Neural cell (in vitro differentiated cells): Measurements from ENCODE around the gene NOC2L. TPM values are rescaled to one million over a fixed set of nuclear protein-coding genes. Genes with fewer than 3 reads are reported as not detected.

Source experiments
- H2AFZ ChIP-seq: fragments of 200-600, 300-800 bp; sonication (generic), shearing (Covaris generic); 2 replicates; pipeline ENCODE4 v1.6.0; 2014; ENCODE audit warnings: low read depth, mild to moderate bottlenecking, antibody characterized with exemption, low read length, moderate library complexity
- H3F3A ChIP-seq: fragments of 200-600 bp; shearing (Covaris generic); 2 replicates; pipeline ENCODE4 v1.6.1; 2016; ENCODE audit warnings: mild to moderate bottlenecking, moderate library complexity, mixed read lengths, antibody characterized with exemption, low read length; ENCODE audit not compliant: insufficient read depth, poor library complexity, severe bottlenecking
- H3K27ac ChIP-seq: fragments of 200-600, 300-800 bp; sonication (generic), shearing (Covaris generic); 2 replicates; pipeline ENCODE4 v1.5.1; 2014; ENCODE audit warnings: mild to moderate bottlenecking, low read length, moderate library complexity
- H3K27me3 ChIP-seq: fragments of 300-800, 200-600 bp; sonication (generic), shearing (Covaris generic); 2 replicates; pipeline ENCODE4 v1.6.0; 2014; ENCODE audit warnings: mild to moderate bottlenecking, low read depth, low read length, moderate library complexity; ENCODE audit not compliant: insufficient read depth
- H3K36me3 ChIP-seq: fragments of 300-800, 200-600 bp; sonication (generic), shearing (Covaris generic); 2 replicates; pipeline ENCODE4 v1.5.1; 2014; ENCODE audit warnings: mild to moderate bottlenecking, antibody characterized with exemption, low read length, moderate library complexity; ENCODE audit not compliant: insufficient read depth
- H3K4me2 ChIP-seq: fragments of 300-800, 200-600 bp; sonication (generic), shearing (Covaris generic); 2 replicates; pipeline ENCODE4 v1.6.0; 2014; ENCODE audit warnings: mild to moderate bottlenecking, low read length
- H3K4me3 ChIP-seq: fragments of 300-800, 200-600 bp; sonication (generic), shearing (Covaris generic); 2 replicates; pipeline ENCODE4 v1.5.1; 2014; ENCODE audit warnings: mild to moderate bottlenecking, low read length, moderate library complexity
- H3K79me2 ChIP-seq: fragments of 200-600 bp; shearing (Covaris generic); replicated peaks from 2 replicates; pipeline ENCODE4 v1.6.0; 2014; ENCODE audit warnings: mild to moderate bottlenecking, low read length, moderate library complexity; ENCODE audit not compliant: insufficient read depth
- H3K9ac ChIP-seq: fragments of 300-800, 200-600 bp; sonication (generic), shearing (Covaris generic); 2 replicates; pipeline ENCODE4 v1.6.1; 2016; ENCODE audit warnings: mild to moderate bottlenecking, low read length, mixed read lengths
- H3K9me2 ChIP-seq: fragments of 200-600 bp; shearing (Covaris generic); 2 replicates; pipeline ENCODE4 v1.6.1; 2016; ENCODE audit warnings: mild to moderate bottlenecking, low read length, mixed read lengths; ENCODE audit not compliant: insufficient read depth
- H3K9me3 ChIP-seq: fragments of 200-600, 300-800 bp; sonication (generic), shearing (Covaris generic); 2 replicates; pipeline ENCODE4 v1.6.1; 2016; ENCODE audit warnings: mild to moderate bottlenecking, mixed run types, low read length, moderate library complexity, mixed read lengths
- H4K20me1 ChIP-seq: fragments of 200-600 bp; shearing (Covaris generic); 2 replicates; pipeline ENCODE4 v1.6.1; 2016; ENCODE audit warnings: mild to moderate bottlenecking, mixed run types; ENCODE audit not compliant: insufficient read depth
- EP300 ChIP-seq: fragments of 450-650 bp; conservative IDR thresholded peaks from 2 replicates; pipeline ENCODE4 v1.6.1; 2014; ENCODE audit warnings: antibody characterized with exemption, mild to moderate bottlenecking, moderate library complexity; ENCODE audit not compliant: poor library complexity, severe bottlenecking
- EZH2 ChIP-seq: fragments of 200-600, 300-800 bp; shearing (Covaris generic), sonication (generic); IDR thresholded peaks from 2 replicates; pipeline ENCODE4 v1.6.1; 2014; ENCODE audit warnings: antibody characterized with exemption, low read length, borderline replicate concordance, mild to moderate bottlenecking; ENCODE audit not compliant: insufficient read depth, poor library complexity, severe bottlenecking
- MXI1 ChIP-seq: fragments of 450-650 bp; conservative IDR thresholded peaks from 2 replicates; pipeline ENCODE4 v1.6.1; 2014; ENCODE audit warnings: antibody characterized with exemption, mild to moderate bottlenecking; ENCODE audit not compliant: poor library complexity, severe bottlenecking
- POLR2AphosphoS5 ChIP-seq: IDR thresholded peaks from 2 replicates; pipeline ENCODE4 v1.6.1; 2012
- RAD21 ChIP-seq: fragments of 450-650 bp; conservative IDR thresholded peaks from 2 replicates; pipeline ENCODE4 v1.6.1; 2014; ENCODE audit warnings: antibody characterized with exemption, mild to moderate bottlenecking, moderate library complexity
- SMC3 ChIP-seq: fragments of 450-650 bp; conservative IDR thresholded peaks from 2 replicates; pipeline ENCODE4 v1.6.1; 2014; ENCODE audit warnings: antibody characterized with exemption, mild to moderate bottlenecking, moderate library complexity; ENCODE audit not compliant: poor library complexity
- TAF1 ChIP-seq: IDR thresholded peaks from 2 replicates; pipeline ENCODE4 v1.6.1; 2012; ENCODE audit warnings: low read depth
- polyA plus RNA-seq: library from polyadenylated mRNA; depleted of rRNA; stranded (reverse); fragments of >200 nt; gene quantifications from 2 replicates; pipeline ENCODE4 v1.2.3, GENCODE V29; 2014
- TF ChIP-seq, protein P1 (sequence below): IDR thresholded peaks from 2 replicates; pipeline ENCODE4 v1.6.1; 2012; ENCODE audit warnings: borderline replicate concordance
- TF ChIP-seq, protein P2 (sequence below): fragments of 450-650 bp; IDR thresholded peaks from 2 replicates; pipeline ENCODE4 v1.5.1; 2014; ENCODE audit warnings: antibody characterized with exemption, mild to moderate bottlenecking, moderate library complexity; ENCODE audit not compliant: poor library complexity, severe bottlenecking

Gene NOC2L
- polyA plus RNA-seq, 1 donor from 2014 or later: 77.2 TPM

DNA sequence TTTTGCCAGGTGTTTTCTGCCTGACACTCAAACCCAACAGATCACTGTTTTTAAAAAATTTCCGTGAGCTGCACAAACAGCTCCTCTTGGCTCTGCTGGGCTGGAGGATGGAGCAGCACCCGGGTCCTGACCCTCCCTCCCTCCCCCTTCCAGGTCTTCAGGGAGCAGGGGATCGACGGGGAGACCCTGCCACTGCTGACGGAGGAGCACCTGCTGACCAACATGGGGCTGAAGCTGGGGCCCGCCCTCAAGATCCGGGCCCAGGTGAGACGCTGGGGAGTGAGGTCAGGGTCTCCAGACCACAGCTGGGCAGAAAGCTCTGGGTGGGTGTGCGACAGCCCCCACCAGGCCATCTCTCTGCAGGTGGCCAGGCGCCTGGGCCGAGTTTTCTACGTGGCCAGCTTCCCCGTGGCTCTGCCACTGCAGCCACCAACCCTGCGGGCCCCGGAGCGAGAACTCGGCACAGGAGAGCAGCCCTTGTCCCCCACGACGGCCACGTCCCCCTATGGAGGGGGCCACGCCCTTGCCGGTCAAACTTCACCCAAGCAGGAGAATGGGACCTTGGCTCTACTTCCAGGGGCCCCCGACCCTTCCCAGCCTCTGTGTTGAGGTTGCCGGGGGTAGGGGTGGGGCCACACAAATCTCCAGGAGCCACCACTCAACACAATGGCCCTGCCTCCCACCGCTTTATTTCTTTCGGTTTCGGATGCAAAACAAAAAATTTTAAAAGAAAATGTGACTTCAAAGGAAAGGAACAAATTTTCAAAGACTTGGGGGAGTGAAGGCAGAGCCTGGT is 15.3 kb downstream of the NOC2L start:
- Histone ChIP-seq H3K9me2 (no peaks in the 10 kb centered on the region), H3F3A (no peaks in the 10 kb centered on the region), H4K20me1 (no peaks in the 10 kb centered on the region), H3K79me2 (no peaks in the 10 kb centered on the region), H3K4me3 (no peak overlapping the region), H3K27ac (no peak overlapping the region), H3K27me3 (peaks cover 43% of the 10 kb centered on the region), H2AFZ (no peak overlapping the region), H3K4me2 (no peak overlapping the region), H3K36me3 (no peaks in the 10 kb centered on the region), H3K9me3 (no peaks in the 10 kb centered on the region), H3K9ac (no peak overlapping the region)
- TF ChIP-seq TAF1 (no peak), SMC3 (no peak), EZH2 (no peak), MXI1 (no peak), EP300 (no peak), POLR2AphosphoS5 (no peak), RAD21 (no peak)
- TF ChIP-seq, protein P1, sequence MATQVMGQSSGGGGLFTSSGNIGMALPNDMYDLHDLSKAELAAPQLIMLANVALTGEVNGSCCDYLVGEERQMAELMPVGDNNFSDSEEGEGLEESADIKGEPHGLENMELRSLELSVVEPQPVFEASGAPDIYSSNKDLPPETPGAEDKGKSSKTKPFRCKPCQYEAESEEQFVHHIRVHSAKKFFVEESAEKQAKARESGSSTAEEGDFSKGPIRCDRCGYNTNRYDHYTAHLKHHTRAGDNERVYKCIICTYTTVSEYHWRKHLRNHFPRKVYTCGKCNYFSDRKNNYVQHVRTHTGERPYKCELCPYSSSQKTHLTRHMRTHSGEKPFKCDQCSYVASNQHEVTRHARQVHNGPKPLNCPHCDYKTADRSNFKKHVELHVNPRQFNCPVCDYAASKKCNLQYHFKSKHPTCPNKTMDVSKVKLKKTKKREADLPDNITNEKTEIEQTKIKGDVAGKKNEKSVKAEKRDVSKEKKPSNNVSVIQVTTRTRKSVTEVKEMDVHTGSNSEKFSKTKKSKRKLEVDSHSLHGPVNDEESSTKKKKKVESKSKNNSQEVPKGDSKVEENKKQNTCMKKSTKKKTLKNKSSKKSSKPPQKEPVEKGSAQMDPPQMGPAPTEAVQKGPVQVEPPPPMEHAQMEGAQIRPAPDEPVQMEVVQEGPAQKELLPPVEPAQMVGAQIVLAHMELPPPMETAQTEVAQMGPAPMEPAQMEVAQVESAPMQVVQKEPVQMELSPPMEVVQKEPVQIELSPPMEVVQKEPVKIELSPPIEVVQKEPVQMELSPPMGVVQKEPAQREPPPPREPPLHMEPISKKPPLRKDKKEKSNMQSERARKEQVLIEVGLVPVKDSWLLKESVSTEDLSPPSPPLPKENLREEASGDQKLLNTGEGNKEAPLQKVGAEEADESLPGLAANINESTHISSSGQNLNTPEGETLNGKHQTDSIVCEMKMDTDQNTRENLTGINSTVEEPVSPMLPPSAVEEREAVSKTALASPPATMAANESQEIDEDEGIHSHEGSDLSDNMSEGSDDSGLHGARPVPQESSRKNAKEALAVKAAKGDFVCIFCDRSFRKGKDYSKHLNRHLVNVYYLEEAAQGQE: no peak
- TF ChIP-seq, protein P2, sequence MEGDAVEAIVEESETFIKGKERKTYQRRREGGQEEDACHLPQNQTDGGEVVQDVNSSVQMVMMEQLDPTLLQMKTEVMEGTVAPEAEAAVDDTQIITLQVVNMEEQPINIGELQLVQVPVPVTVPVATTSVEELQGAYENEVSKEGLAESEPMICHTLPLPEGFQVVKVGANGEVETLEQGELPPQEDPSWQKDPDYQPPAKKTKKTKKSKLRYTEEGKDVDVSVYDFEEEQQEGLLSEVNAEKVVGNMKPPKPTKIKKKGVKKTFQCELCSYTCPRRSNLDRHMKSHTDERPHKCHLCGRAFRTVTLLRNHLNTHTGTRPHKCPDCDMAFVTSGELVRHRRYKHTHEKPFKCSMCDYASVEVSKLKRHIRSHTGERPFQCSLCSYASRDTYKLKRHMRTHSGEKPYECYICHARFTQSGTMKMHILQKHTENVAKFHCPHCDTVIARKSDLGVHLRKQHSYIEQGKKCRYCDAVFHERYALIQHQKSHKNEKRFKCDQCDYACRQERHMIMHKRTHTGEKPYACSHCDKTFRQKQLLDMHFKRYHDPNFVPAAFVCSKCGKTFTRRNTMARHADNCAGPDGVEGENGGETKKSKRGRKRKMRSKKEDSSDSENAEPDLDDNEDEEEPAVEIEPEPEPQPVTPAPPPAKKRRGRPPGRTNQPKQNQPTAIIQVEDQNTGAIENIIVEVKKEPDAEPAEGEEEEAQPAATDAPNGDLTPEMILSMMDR: no peak

DNA sequence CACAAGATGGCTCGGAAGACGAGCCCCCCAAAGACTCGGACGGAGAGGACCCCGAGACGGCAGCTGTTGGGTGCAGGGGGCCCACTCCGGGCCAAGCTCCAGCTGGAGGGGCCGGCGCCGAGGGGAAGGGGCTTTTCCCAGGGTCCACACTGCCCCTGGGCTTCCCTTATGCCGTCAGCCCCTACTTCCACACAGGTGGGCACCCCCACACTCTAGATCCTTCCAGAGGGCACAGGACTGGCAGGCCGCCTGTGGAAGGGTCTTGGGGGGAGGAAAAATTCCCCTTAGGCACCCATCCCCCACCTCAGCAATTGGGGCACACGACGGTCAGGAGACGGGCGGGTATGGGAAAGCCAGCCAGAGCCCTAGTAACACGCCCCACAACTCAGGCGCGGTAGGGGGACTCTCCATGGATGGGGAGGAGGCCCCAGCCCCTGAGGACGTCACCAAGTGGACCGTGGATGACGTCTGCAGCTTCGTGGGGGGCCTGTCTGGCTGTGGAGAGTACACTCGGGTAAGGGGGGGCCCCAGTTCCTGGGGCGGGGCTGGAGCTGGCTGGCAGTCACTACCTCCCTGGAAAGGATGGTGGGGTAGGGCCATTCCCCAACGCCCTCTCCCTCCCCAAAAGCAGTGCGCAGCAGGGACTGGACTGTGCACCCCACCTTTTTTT is 16.1 kb downstream of the NOC2L start:
- H3K9ac ChIP-seq: no peak overlapping the region

More for the DNA sequence above, 16.1 kb downstream of the NOC2L start:
- Histone ChIP-seq H4K20me1 (no peaks in the 10 kb centered on the region), H3K4me2 (no peak overlapping the region), H2AFZ (no peak overlapping the region), H3K4me3 (no peak overlapping the region), H3K27me3 (peaks cover 43% of the 10 kb centered on the region), H3K27ac (no peak overlapping the region), H3K36me3 (no peaks in the 10 kb centered on the region), H3K79me2 (no peaks in the 10 kb centered on the region), H3K9me2 (no peaks in the 10 kb centered on the region), H3K9me3 (no peaks in the 10 kb centered on the region), H3F3A (no peaks in the 10 kb centered on the region)
- TF ChIP-seq, protein P1: no peak
- TF ChIP-seq POLR2AphosphoS5 (no peak), TAF1 (no peak), MXI1 (no peak), EP300 (no peak), SMC3 (no peak), EZH2 (no peak), RAD21 (no peak)
- TF ChIP-seq, protein P2: no peak
